Endothelial cell of umbilical vein (primary cell): ENCODE measurements around the gene MAGEB16. TPM values are rescaled to one million over a fixed set of nuclear protein-coding genes. Genes with fewer than 3 reads are reported as not detected.

Source experiments
- BruUV-seq: library from RNA; stranded (reverse); fragments of 400-500 nt; replicated peaks from 2 replicates; lab custom pipeline; 2021; lab: Mats Ljungman, UMichigan
- CTCF ChIA-PET: fragments of 300-600, 350-600 bp; sonication (Branson Sonifier 250); formaldehyde crosslinking; loops from one replicate; lab custom pipeline; 2021; ENCODE audit warnings: antibody characterized with exemption, inconsistent platforms; lab: Charles Lee
- POLR2A ChIA-PET: fragments of 300-600, 350-600 bp; sonication (Branson Sonifier 250); formaldehyde crosslinking; loops from one replicate; lab custom pipeline; 2021; ENCODE audit warnings: antibody characterized with exemption, inconsistent platforms; lab: Charles Lee
- DNase-seq: peaks from one replicate; pipeline ENCODE4 v3.0.0-alpha.2; 2011; ENCODE audit warnings: low read depth, low spot score
- FAIRE-seq: peaks from 2 replicates; lab custom pipeline; 2011; peaks lifted over from hg19 to GRCh38; lab: Jason Lieb, UNC
- H2AFZ ChIP-seq: 2 replicates; pipeline ENCODE4 v1.6.0; 2012; ENCODE audit warnings: low read depth, low read length, control low read depth, inconsistent platforms
- H3K27ac ChIP-seq: 2 replicates; pipeline ENCODE4 v1.5.1; 2011; ENCODE audit warnings: low read depth, mild to moderate bottlenecking, control low read depth, low read length, moderate library complexity; ENCODE audit not compliant: insufficient read depth
- H3K27me3 ChIP-seq, 2 experiments: 2 replicates each; pipeline versions ENCODE4 v1.6.0 to v1.6.1; 2011; ENCODE audit warnings: low read length in 2 of 2, mixed read lengths in 1 of 2; ENCODE audit not compliant: control insufficient read depth in 2 of 2, insufficient read depth in 2 of 2
- H3K36me3 ChIP-seq, 2 experiments: 2 replicates in 1 of 2; 3 replicates in 1 of 2; pipeline ENCODE4 v1.5.1; 2011; ENCODE audit warnings: low read length in 2 of 2, mild to moderate bottlenecking in 1 of 2, moderate library complexity in 1 of 2; ENCODE audit not compliant: control insufficient read depth in 2 of 2, insufficient read depth in 2 of 2; ENCODE audit errors: extremely low read depth in 1 of 2
- H3K4me1 ChIP-seq: 3 replicates; pipeline ENCODE4 v1.5.1; 2011; ENCODE audit warnings: mild to moderate bottlenecking, low read length; ENCODE audit not compliant: control insufficient read depth, insufficient read depth; ENCODE audit errors: extremely low read depth
- H3K4me2 ChIP-seq: 2 replicates; pipeline ENCODE4 v1.6.1; 2011; ENCODE audit warnings: low read length, control low read depth, mixed read lengths; ENCODE audit not compliant: insufficient read depth
- H3K4me3 ChIP-seq, 3 experiments: fragments of 200-600 bp in 1 of 3; sonication (generic), shearing (Covaris generic) in 1 of 3; replicated peaks in 1 of 3; 2 replicates each; pipeline ENCODE4 v1.5.1; 2011 to 2016; ENCODE audit warnings: control low read depth in 3 of 3, low read length in 3 of 3, mild to moderate bottlenecking in 2 of 3, inconsistent platforms in 1 of 3, low read depth in 1 of 3, moderate library complexity in 1 of 3; ENCODE audit not compliant: insufficient read depth in 1 of 3
- H3K79me2 ChIP-seq: 2 replicates; pipeline ENCODE4 v1.6.0; 2012; ENCODE audit warnings: low read length, inconsistent platforms; ENCODE audit not compliant: control insufficient read depth, insufficient read depth
- H3K9ac ChIP-seq: replicated peaks from 2 replicates; pipeline ENCODE3; 2011; ENCODE audit warnings: low read length, control low read depth; ENCODE audit not compliant: insufficient read depth; ENCODE audit errors: extremely low read depth
- H3K9me1 ChIP-seq: replicated peaks from 3 replicates; pipeline ENCODE4 v1.6.0; 2011; ENCODE audit warnings: mild to moderate bottlenecking, low read length; ENCODE audit not compliant: control insufficient read depth, insufficient read depth; ENCODE audit errors: extremely low read depth
- H3K9me3 ChIP-seq: replicated peaks from 2 replicates; pipeline ENCODE4 v1.5.1; 2012; ENCODE audit warnings: low read length, inconsistent platforms; ENCODE audit not compliant: control insufficient read depth, insufficient read depth
- H4K20me1 ChIP-seq: replicated peaks from 2 replicates; pipeline ENCODE3; 2011; ENCODE audit warnings: mild to moderate bottlenecking, low read length; ENCODE audit not compliant: control insufficient read depth, insufficient read depth; ENCODE audit errors: extremely low read depth
- CTCF ChIP-seq, 2 donors: IDR thresholded peaks; 1 replicate in 1 of 2; 2 replicates in 1 of 2; pipeline ENCODE4 v1.5.1; 2011; ENCODE audit warnings: low read length in 2 of 2, mild to moderate bottlenecking in 2 of 2, moderate library complexity in 2 of 2, control low read depth in 1 of 2, inconsistent platforms in 1 of 2, low read depth in 1 of 2; ENCODE audit not compliant: insufficient read depth in 1 of 2; ENCODE audit errors: extremely low read depth in 1 of 2
- EZH2 ChIP-seq: IDR thresholded peaks from 2 replicates; pipeline ENCODE4 v1.6.1; 2012; ENCODE audit warnings: borderline replicate concordance, low read depth, mild to moderate bottlenecking, moderate library complexity, low read length, inconsistent platforms; ENCODE audit not compliant: severe bottlenecking
- FOS ChIP-seq: IDR thresholded peaks from 2 replicates; pipeline ENCODE4 v1.6.1; 2011; ENCODE audit warnings: mild to moderate bottlenecking, low read length, moderate library complexity, borderline replicate concordance; ENCODE audit not compliant: insufficient read depth
- GATA2 ChIP-seq: IDR thresholded peaks from 2 replicates; pipeline ENCODE4 v1.7.0; 2011; ENCODE audit warnings: low read depth, mild to moderate bottlenecking, moderate library complexity, mixed read lengths, low read length; ENCODE audit not compliant: insufficient read length, insufficient read depth
- JUN ChIP-seq: IDR thresholded peaks from 2 replicates; pipeline ENCODE4 v1.6.1; 2011; ENCODE audit warnings: borderline replicate concordance, low read depth; ENCODE audit not compliant: insufficient read length, insufficient read depth
- MAX ChIP-seq: IDR thresholded peaks from 2 replicates; pipeline ENCODE4 v1.6.1; 2011; ENCODE audit not compliant: insufficient read depth, insufficient read length
- MYC ChIP-seq: IDR thresholded peaks from one replicate; pipeline ENCODE4 v1.6.1; 2011; ENCODE audit warnings: mild to moderate bottlenecking, low read depth, low read length
- POLR2A ChIP-seq: IDR thresholded peaks from 2 replicates; pipeline ENCODE4 v1.6.1; 2012; ENCODE audit warnings: low read depth, mild to moderate bottlenecking, control low read depth, low read length
- POLR2AphosphoS5 ChIP-seq: IDR thresholded peaks from 2 replicates; pipeline ENCODE4 v1.6.1; 2012; ENCODE audit warnings: low read depth, mild to moderate bottlenecking, control low read depth, low read length, moderate library complexity; ENCODE audit not compliant: insufficient read depth
- dilution Hi-C: fragments of 300-500 bp; cut with MboI; formaldehyde crosslinking; loops from one replicate; pipeline ENCODE4 v1.15.0; 2019; ENCODE audit warnings: low sequenced_read_pairs; ENCODE audit not compliant: extremely low pct_ligation_motif_present
- intact Hi-C: fragments of 100-400 bp; cut with micrococcal nuclease; formaldehyde crosslinking; loops from one replicate; pipeline ENCODE4 v1.10.0; 2022
- polyA plus RNA-seq, 4 experiments: library from polyadenylated mRNA; depleted of rRNA in 3 of 4; stranded (reverse) in 3 of 4; unstranded in 1 of 4; fragments of >200 nt; gene quantifications; 2 replicates each; pipeline versions ENCODE4 v1.2.1 to v1.2.3, GENCODE V29; 2011 to 2012; ENCODE audit warnings: missing spikeins in 1 of 4
- total RNA-seq: library from RNA; stranded (reverse); gene quantifications from 2 replicates; pipeline ENCODE4 v1.2.3, GENCODE V29; 2021

Gene MAGEB16
- total and polyA plus RNA-seq, 2 donors (not counting 3 experiments of a cell fraction or from before 2014, with no cell fraction given): not detected

- Histone ChIP-seq H3K4me3 (no peak overlapping the region), H3K9ac (no peak overlapping the region), H3K27me3 (no peaks in the 10 kb centered on the region), H3K9me3 (no peaks in the 10 kb centered on the region), H3K27ac (no peak overlapping the region), H3K36me3 (no peaks in the 10 kb centered on the region), H4K20me1 (no peaks in the 10 kb centered on the region), H3K79me2 (no peaks in the 10 kb centered on the region), H3K4me1 (no peaks in the 10 kb centered on the region), H2AFZ (no peak overlapping the region), H3K4me2 (no peak overlapping the region), H3K9me1 (no peaks in the 10 kb centered on the region)
- DNase-seq (no peak), FAIRE-seq (no peak)
- no TSS peak for BruUV-seq
- TF ChIP-seq JUN (no peak), GATA2 (no peak), MAX (no peak), FOS (no peak), EZH2 (no peak), CTCF (IDR thresholded peaks at IDR 0.05; ENCODE audit: extremely low read depth in 1 of 2, insufficient read depth in 1 of 2, low read depth in 1 of 2, low read length in 2 of 2) (no peak), MYC (no peak), POLR2AphosphoS5 (no peak), POLR2A (no peak)
- intact Hi-C loops: no loop called here
- ChIA-PET CTCF (no interaction called here), POLR2A (no interaction called here)
- dilution Hi-C loops: no loop called here
These were observed 28.4 kb downstream of the MAGEB16 start for GRCh38 chrX:35826503-35826902.
